ENCODE measurements around the gene PTPN1.
"Not testable (repeated sequence)": the region's sequence is repeated elsewhere in the genome, so short reads cannot be mapped to it uniquely, and the experiment has no call there.

The PTPN1 gene

DNA sequence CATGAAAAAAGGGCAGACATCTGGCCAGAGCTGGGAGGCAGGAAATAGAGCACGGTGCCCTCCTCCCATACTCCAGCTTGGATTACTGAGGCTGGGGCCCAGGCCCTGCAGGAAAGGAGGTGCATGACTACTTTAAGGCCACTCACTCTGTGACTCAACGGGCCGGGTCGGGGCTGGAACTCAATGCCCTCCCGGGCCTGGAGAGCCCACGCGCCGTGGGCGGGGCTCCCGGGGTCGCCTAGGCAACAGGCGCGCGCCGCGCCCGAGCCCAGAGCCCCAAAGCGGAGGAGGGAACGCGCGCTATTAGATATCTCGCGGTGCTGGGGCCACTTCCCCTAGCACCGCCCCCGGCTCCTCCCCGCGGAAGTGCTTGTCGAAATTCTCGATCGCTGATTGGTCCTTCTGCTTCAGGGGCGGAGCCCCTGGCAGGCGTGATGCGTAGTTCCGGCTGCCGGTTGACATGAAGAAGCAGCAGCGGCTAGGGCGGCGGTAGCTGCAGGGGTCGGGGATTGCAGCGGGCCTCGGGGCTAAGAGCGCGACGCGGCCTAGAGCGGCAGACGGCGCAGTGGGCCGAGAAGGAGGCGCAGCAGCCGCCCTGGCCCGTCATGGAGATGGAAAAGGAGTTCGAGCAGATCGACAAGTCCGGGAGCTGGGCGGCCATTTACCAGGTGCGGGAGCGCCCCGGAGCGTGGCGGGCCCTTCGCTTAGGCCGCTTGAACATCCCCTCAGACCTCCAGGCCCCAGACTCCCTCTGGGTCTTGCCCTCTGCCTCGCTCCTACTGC is at the start of gene PTPN1:
Gene PTPN1 (plus strand): TSS at position 461 of the 783 bp plus-strand sequence. CDS start 145 bp downstream, at position 606.
- DNase-seq: peak; percentile 98

DNA sequence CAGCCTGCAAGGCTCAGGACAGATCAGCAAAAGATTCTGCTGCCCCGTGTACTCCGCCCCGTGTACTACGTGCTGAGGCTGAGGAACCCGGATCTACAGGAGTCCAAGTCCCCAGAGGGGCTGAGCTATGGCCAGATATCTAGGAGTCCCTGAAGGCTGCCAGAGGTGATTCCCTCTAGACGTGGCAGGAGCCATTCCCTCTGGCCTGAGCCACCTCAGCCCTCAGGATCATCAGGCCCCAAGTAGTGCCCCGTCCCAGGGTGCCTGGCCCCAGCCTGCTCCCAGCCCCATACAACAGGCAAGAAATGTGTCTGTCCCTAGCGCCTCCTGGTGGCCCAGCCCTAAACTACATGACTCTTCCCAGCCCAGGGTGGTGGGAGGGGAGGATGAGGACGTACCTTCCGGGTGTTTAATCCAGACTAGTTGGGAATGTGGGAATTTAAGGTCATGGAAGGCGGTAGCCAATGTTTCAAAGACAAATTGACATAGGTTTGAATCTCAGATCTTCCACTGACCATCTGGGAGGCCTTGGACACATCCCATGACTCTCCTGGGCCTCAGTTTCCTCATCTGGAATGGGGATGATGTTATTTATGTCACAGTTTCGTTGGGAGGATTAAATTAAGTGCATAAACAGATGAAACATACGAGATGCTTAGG is 49.4 kb upstream of the PTPN1 start:
- DNase-seq: peak; percentile 44

DNA sequence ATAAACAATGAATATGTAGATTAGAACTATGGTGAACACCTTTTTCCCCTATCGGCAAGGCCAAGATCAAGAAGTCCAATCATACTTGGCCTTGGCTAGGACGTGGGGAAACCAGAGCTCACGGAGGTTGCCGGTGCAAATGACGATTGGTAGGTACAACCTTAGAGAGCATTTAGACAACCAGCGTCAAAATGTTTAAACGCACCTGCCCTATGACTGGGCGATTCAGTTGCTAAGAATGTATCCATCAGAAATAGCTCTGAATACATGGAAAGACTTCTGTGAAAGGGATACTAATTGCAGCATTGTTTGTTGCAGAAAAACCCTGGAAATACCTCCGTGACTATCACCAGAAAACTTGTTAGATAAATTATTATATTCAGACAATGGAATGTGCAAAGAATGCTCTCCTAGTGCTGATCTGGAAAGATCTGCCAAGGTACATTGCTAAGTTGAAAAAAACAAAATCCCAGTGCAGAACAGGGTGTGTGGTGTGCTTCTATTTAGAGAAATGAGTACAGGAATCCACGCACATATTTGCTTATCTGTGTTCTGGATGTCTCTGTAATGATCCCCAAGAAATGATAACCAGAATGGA is 48.0 kb upstream of the PTPN1 start:
- no peak for DNase-seq

DNA sequence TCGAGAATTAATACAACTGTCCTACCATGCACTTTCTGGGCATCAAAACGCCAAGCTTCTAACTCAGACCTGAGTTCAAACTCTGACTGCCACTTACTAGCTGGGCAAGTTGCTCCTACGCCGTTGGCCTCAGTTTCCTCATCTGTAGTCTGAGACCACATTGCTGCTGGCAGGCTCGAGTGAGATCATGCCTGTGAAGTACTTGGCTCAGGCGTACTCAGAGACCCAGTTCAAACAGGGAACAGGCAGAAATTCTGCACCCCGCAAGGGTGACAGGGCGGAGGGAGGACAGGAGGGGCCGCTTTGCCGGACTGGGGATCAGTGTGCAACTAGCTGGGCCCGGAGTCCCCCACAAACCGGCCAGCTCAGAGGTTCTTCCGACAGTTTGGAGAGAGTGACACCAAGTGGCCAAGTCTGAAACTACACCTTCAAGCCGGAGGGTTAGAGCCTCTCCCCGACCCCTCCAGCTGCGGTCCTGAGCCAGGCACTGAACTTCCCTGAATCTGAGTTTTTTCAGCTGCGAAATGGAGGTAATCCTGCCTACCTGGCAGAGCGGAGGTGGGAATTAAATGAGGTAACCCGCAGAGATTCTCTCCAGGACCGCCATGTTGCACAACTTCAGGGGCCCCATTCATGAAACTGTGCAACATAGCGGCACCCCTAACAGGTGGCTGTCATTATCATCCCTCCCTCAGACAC is 46.0 kb upstream of the PTPN1 start:
- DNase-seq: no peak

GRCh38 chr20:50464725-50465650 is 45.2 kb upstream of the PTPN1 start:
- no peak for DNase-seq

DNA sequence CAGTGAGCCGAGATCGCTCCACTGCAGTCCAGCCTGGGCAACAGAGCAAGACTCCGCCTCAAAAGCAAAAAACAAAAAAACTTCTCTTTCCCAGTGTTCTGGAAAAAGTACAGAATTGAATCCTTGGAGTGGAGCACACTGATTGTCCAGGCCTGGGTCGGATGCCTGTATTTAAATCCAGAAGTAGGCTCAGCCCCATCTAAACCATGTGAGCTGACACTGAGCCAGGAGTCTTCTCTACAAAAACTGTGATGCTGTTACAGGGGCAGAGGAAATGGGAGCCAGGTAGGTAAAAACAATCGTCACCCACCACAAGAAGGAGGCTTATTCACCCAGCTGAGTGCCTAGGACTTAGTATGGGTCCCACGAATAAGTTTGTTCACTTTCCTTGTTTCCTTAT is 43.0 kb upstream of the PTPN1 start:
- DNase-seq: no peak

- DNase-seq: no peak
Observed at GRCh38 chr20:50467718-50468356, 42.3 kb upstream of the PTPN1 start.

DNA sequence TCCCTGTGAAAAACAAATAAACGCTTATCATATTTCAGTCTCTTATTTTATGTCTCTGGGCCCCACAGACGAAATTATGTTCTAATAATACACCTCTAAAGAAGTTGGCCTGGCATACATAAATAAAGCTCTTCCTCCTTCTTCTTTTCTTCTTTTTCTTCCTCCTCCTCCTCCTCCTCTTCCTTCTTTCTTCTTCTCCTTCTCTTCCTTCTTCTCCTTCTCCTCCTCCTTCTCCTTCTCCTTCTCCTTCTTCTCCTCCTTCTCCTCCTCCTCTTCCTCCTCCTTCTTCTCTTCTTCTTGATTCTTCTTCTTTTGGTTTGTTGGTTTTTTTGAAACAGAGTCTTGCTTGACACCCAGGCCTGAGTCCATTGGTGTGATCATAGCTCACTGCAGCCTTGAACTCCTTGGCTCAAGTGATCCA is 41.8 kb upstream of the PTPN1 start:
- DNase-seq: no peak

- no peak for DNase-seq
Observed at GRCh38 chr20:50469176-50469723, 40.9 kb upstream of the PTPN1 start.

GRCh38 chr20:50469796-50470195 is 40.4 kb upstream of the PTPN1 start:
- no peak for DNase-seq

GRCh38 chr20:50470264-50470858 is 39.8 kb upstream of the PTPN1 start:
- no peak for DNase-seq

GRCh38 chr20:50471231-50471630 is 39.0 kb upstream of the PTPN1 start:
- no peak for DNase-seq

DNA sequence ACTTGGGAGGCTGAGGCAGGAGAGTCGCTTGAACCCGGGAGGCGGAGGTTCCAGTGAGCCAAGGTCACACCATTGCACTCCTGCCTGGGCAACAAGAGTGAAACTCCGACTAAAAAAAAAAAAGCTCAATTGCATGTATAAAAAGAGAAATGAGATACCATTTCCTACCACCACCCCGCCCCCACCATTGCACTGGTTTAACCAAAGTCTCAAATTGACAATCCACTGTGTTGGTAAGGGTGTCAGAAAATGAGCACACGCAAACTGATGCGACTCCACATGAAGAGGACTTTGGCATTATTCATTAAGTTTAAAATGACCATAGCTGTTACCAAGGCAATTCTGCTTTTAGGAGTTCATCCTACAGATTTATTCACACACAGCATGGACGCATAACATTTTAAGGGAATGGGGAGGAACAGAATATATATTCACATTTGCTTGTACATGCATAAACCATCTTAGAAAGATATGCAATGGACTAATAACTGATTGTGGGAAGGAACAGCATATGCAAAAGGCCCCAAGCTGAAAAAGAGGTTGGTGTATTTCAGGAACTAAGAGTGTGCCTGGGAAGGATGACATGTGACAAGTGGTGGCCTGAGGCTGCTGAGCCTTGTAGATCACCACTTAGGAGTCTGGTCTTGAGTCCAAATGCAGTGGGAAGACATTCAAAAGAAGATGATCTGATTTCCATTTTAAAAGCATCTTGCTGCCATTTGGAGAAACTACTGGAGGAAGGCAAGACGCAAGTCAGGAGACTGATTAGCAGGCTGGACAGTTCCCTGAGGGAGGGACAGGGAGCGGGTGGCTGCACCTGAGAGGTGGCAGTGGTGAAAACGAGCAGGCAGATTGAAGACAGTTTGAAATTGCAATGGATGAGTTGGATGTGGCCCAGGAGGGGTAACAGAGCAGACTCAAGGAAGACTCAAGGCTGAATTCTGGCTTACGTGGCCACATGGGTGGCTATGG is 37.2 kb upstream of the PTPN1 start:
- DNase-seq: no peak

GRCh38 chr20:50474356-50474755 is 35.8 kb upstream of the PTPN1 start:
- DNase-seq: not testable (repeated sequence)

DNA sequence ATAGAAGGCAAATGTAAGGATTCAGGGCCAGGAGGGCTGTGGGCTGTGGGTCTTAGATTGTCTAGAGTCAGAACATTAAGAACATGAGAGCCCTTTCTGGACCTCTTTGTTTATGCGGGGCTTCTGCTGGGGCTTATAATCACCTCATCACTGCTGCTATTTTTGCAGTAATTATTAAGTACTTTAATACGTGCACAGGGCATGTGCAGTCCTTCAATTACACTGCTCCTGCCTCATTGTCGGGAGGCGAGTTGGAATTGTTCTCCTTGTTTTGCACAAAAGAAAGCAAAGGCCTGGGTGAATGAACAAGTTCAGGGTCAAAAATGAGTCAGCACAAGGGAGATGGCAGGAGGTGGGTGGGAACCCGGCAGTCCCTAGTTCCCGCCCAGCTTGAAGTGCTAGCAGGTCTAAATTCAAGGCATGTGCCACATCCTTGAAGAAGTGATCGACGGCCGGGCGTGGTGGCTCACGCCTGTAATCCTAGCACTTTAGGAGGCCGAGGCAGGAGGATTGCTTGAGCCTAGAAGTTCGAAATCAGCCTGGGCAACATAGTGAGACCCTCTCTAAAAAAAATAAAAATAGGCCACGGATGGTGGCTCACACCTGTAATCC is 34.4 kb upstream of the PTPN1 start:
- DNase-seq: no peak

DNA sequence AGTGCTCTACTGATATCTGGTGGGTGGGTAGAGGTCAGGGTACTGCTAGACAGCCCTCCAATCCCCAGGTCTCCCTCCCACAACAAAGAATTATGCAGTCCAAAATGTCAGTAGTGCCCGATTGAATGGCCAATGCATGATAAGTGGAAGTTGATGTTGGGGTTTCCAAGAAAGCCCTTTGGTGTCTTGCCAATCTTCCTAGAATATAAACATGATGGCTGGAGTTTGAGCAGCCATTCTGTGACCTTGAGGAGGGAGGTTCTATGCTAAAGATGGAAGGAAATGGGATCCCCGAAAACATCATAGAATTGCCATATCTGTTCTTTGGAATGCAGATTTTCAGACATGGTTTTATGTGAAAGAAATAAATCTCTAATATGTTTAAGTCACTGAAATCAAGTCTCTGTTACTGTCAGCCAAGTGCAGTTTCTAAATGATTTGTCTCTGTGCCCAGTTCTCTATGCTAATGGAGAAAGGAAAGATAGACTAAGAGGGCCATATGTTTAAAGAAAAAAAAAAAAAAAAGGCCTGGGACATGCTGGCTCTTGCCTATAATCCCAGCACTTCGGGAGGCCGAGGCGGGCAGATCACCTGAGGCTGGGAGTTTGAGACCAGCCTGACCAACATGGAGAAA is 32.8 kb upstream of the PTPN1 start:
- no peak for DNase-seq

GRCh38 chr20:50478162-50478990 is 31.8 kb upstream of the PTPN1 start:
- DNase-seq: no peak

- no peak for DNase-seq
Observed at GRCh38 chr20:50481741-50482140, 28.4 kb upstream of the PTPN1 start.

Data from NCI-H1092 (cell line).